Measurements from ENCODE around the gene WDR7.

Gene WDR7

DNA sequence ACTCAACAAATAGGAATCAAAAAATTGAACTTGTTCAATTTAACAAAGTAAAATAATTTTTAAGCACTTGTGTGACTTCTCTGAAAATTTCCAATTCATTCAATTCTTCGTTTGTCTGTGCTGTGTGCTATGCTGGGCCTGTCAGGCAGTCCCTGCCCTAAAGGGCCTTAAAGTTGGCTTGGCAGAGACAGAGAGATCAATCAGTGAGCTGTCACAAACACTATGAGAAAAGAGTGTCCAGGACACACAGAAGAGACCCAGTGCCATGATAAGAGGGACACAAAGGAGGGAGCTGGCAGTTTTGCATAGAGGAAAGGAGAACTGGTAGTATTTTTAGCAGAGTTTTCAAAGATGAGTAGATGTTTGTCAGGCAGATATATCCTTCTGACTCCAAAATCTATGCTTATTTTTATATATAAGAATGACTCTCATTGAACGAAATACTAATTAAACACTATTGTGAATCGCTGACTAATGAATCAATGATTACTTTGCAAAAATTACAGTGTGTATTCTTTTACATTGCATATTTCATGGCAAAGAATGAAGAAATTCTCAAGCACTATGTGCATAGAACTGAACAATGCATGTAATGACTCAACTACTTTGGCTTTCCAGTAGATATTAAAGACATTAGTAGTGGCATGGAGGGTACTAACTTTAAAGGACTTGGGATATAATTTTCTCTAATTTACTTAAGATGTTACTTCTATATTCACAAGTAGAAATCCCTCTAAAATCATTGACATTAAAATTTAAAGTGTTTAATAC lies 302.5 kb downstream of the WDR7 start:
- no peak for DNase-seq

- DNase-seq: no peak
Observed at GRCh38 chr18:56955490-56955889, 304.3 kb downstream of the WDR7 start.

- no peak for DNase-seq
Observed at GRCh38 chr18:56959120-56959519, 308.0 kb downstream of the WDR7 start.

DNA sequence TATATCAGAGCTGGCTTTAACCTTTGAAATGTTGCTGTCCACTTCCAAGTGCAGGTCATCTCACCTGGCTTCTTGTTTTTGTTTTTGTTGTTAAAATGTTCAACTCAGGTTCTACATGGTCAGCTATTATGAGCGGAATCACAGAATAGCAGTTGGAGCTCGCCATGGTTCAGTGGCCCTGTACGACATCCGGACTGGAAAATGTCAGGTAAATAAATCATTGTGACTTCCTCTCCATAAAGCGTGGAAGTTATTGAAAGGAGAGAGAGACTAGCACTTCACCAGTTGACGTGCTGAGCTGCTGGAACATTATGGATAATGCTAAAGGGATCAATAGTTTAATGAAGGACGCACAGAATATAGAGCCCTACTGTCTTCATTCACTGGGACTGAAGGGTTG lies 311.2 kb downstream of the WDR7 start:
- no peak for DNase-seq

GRCh38 chr18:56967035-56967434 lies 315.9 kb downstream of the WDR7 start:
- DNase-seq: no peak

DNA sequence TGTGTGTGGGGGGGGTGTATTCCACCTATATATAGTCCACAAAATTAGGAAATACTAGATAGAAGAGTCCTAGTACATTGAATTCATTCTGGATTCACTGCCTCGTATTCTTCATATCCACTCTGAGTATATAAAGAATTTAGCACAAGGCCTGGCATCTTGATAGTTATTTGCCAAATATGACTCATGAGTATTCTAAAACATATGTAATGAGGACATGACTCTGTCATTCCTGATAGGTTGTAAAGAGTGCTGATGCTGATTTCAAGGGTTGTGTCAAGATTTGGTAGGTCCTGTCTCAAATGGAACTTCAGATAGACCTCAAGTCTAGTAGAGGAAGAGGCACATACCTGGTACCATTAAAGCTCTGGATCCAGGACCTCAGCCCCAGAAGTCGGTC lies 322.3 kb downstream of the WDR7 start:
- DNase-seq: no peak

GRCh38 chr18:56974141-56974540 lies 323.0 kb downstream of the WDR7 start:
- DNase-seq: no peak

GRCh38 chr18:56975276-56975675 lies 324.1 kb downstream of the WDR7 start:
- DNase-seq: no peak

- DNase-seq: no peak
Observed at GRCh38 chr18:56977309-56977708, 326.1 kb downstream of the WDR7 start.

GRCh38 chr18:56977771-56978170 lies 326.6 kb downstream of the WDR7 start:
- no peak for DNase-seq

GRCh38 chr18:56980151-56980550 lies 329.0 kb downstream of the WDR7 start:
- no peak for DNase-seq

GRCh38 chr18:56982766-56983165 lies 331.6 kb downstream of the WDR7 start:
- DNase-seq: no peak

- DNase-seq: no peak
Observed at GRCh38 chr18:56983275-56983992, 332.3 kb downstream of the WDR7 start.

DNA sequence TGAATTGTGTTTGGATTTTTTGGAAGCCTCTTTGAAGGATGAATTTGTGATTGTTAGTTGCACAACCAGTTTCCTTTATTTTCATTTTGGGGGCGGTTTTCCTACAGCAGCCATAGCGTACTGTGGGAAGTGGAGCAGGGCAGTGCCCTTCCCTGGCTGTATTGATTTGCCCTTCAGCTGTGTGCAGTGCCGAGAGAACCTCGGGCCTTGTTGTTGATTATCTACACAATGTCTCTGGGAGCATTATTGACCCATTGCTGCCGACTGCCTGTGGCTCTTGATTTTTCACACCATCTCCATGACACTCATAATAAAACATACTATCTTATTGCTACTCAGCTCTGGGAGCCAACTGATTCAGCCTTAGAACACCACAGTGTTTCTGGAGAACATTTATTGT lies 333.6 kb downstream of the WDR7 start:
- no peak for DNase-seq

- no peak for DNase-seq
Observed at GRCh38 chr18:56986829-56987228, 335.7 kb downstream of the WDR7 start.

GRCh38 chr18:56987236-56987635 lies 336.1 kb downstream of the WDR7 start:
- DNase-seq: no peak

- DNase-seq: no peak
Observed at GRCh38 chr18:56988022-56988421, 336.9 kb downstream of the WDR7 start.

- DNase-seq: no peak
Observed at GRCh38 chr18:56990678-56991077, 339.5 kb downstream of the WDR7 start.

- no peak for DNase-seq
Observed at GRCh38 chr18:56992777-56993176, 341.6 kb downstream of the WDR7 start.

DNA sequence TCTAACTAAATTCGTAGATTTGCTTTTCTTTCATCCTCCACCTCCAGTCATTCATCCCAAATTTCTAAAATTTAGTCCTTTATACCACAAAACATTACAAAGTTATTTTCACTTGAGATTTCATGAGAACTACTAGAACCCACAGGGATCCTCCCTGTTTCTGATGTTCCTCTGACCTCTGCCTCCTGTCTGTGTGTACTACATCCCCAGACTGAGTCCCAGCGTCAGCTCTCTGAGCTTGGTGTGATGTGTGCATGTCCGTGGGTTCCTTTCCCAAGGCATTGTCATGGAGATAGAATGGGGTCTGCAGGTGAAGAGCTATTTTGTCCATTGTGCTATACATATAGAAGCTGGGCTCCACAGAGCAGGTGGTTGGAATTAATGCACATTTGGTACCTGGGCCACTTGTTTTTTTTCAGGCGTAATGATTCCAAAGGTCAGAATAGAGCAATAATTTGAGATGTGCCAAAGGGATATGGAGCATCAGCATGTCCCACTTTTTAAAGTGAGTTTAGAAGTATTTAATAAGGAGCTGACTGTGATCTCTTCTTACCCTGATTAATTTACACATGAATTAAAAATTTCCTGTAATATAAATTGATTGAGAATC lies 344.5 kb downstream of the WDR7 start:
- DNase-seq: no peak

- no peak for DNase-seq
Observed at GRCh38 chr18:56997200-56997599, 346.0 kb downstream of the WDR7 start.

DNA sequence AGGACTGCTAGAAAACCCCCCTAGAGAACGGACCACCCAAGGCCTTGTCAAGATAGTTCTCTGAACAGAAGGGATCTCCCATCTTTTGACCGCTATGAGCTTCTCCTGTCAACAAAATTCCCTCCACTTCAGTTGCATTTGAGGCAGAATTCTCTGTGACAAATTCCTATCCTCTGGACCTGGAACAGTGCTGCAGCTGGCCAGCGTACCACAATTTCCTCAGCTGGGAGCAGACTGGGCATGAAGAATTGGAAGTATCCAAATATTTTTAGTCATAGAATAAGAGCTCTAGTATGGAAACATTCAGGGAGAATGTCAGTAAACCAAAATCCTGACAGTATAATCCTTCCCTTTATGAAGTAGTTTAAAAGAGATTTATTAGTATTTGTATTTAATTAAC lies 348.7 kb downstream of the WDR7 start:
- no peak for DNase-seq

DNA sequence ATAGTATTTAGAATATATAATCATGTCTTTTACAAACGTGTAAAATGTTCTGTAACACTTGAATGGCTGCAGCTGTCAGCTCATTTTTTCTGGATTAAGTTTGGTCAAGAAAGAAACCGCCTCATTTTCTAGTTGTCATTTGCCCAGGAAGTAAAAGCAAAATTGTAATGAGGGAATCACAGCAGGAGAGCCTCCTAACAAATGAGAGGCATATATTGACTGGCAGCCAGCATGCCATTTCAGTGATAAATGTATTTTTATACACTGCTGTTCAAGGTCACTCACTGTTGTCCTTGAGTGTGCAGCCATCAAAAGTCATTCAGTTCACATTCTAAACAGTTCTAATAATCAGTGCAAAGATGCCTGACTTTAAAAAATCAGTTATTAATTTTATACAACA lies 351.5 kb downstream of the WDR7 start:
- no peak for DNase-seq

GRCh38 chr18:57003342-57003741 lies 352.2 kb downstream of the WDR7 start:
- DNase-seq: no peak
